Body of pancreas (tissue), 4 donors: ENCODE results near the gene ZNF575. TPM values are rescaled to one million over a fixed set of nuclear protein-coding genes. Genes with fewer than 3 reads are reported as not detected.

Experiments used
- ATAC-seq: fragments of 150-250 bp; one replicate; pipeline ENCODE4 v1.9.1; 2016
- DNase-seq, 4 donors: peaks; one replicate each; pipeline ENCODE4 v3.0.0-alpha.2; 2019
- H3K27ac ChIP-seq, 4 donors: fragments of 200-600 bp; sonication (generic); 1 replicate in 3 of 4; 2 replicates in 1 of 4; pipeline versions ENCODE4 v1.5.1 to v1.6.1; 2016 to 2019; ENCODE audit warnings: mild to moderate bottlenecking in 1 of 4, mixed read lengths in 1 of 4, moderate library complexity in 1 of 4
- H3K27me3 ChIP-seq, 2 donors: fragments of 200-600 bp; sonication (generic); one replicate each; pipeline ENCODE4 v1.6.0; 2016; ENCODE audit warnings: mild to moderate bottlenecking in 1 of 2
- H3K36me3 ChIP-seq, 2 donors: fragments of 200-600 bp; sonication (generic); replicated peaks in 1 of 2; 2 replicates each; pipeline ENCODE4 v1.5.1; 2016; ENCODE audit warnings: low read depth in 2 of 2; ENCODE audit not compliant: insufficient read depth in 1 of 2
- H3K4me1 ChIP-seq: fragments of 200-600 bp; sonication (generic); one replicate; pipeline ENCODE4 v1.6.0; 2016
- H3K4me3 ChIP-seq, 2 donors: fragments of 200-600 bp; sonication (generic); 1 replicate in 1 of 2; 2 replicates in 1 of 2; pipeline ENCODE4 v1.5.1; 2016 to 2019
- H3K9me3 ChIP-seq, 3 donors: fragments of 200-600 bp; sonication (generic); 1 replicate in 2 of 3; 2 replicates in 1 of 3; pipeline ENCODE4 v1.5.1; 2016
- CTCF ChIP-seq, 7 experiments: fragments of 450-650 bp in 4 of 7; fragments of 200-600 bp in 3 of 7; sonication (generic) in 3 of 7; IDR thresholded peaks; one replicate each; pipeline ENCODE4 v1.5.1; 2016 to 2019; ENCODE audit warnings: antibody characterized with exemption in 7 of 7
- POLR2A ChIP-seq, 3 donors: fragments of 450-650 bp; IDR thresholded peaks; one replicate each; pipeline ENCODE4 v1.6.1; 2016; ENCODE audit warnings: antibody characterized with exemption in 3 of 3, mild to moderate bottlenecking in 2 of 3
- WGBS, 2 donors: methylation state at CpG; one replicate each; pipeline ENCODE4 v1.1.5; 2017; 5-methylcytosine and 5-hydroxymethylcytosine counted together
- intact Hi-C: fragments of 100-400 bp; cut with DNase I; formaldehyde crosslinking; loops from one replicate; pipeline ENCODE4 v1.15.1; 2023
- total RNA-seq, 2 donors: library from RNA; depleted of rRNA; stranded (reverse); fragments of >200 nt; gene quantifications; one replicate each; pipeline ENCODE4 v1.1.0, GENCODE V29; 2016

The ZNF575 gene
- total RNA-seq, 2 donors from 2014 or later, result 0.52 TPM; not detected in 1

- no peak overlapping the region for H3K4me3 ChIP-seq
- no peaks in the 10 kb centered on the region for H3K4me1 ChIP-seq
- no peak overlapping the region for H3K27ac ChIP-seq
- 88 to 90% methylated on average over 5 to 6 of the region's 6 CpGs for WGBS, 2 donors
- ATAC-seq (no peak), DNase-seq (no peak)
- peaks cover 0 to 3% of the 10 kb centered on the region in 2 donors for H3K36me3 ChIP-seq
- intact Hi-C loops, result no loop called here
- TF ChIP-seq CTCF (IDR thresholded peaks at IDR 0.05) (no peak), POLR2A (IDR thresholded peaks at IDR 0.05) (no peak)
- no peaks in the 10 kb centered on the region for H3K9me3 ChIP-seq
- H3K27me3 ChIP-seq, result no peaks in the 10 kb centered on the region
Measured at GRCh38 chr19:43560687-43561086, 27.7 kb downstream of the ZNF575 start.

- intact Hi-C loops, result no loop called here
- H3K4me1 ChIP-seq, result no peaks in the 10 kb centered on the region
Measured at GRCh38 chr19:43561139-43561970, 28.4 kb downstream of the ZNF575 start.

GRCh38 chr19:43562226-43562697 is 29.3 kb downstream of the ZNF575 start:
- DNase-seq, result no peak
- no peak overlapping the region for H3K4me3 ChIP-seq
- H3K4me1 ChIP-seq, result no peaks in the 10 kb centered on the region
- TF ChIP-seq CTCF (IDR thresholded peaks at IDR 0.05) (no peak), POLR2A (IDR thresholded peaks at IDR 0.05) (no peak)
- no peak for ATAC-seq
- intact Hi-C loops, result no loop called here
- H3K27ac ChIP-seq, result peak overlapping the region in 2 of 4 donors; percentile 39 to 75
- no peaks in the 10 kb centered on the region for H3K9me3 ChIP-seq
- H3K36me3 ChIP-seq, result peaks cover 0 to 3% of the 10 kb centered on the region in 2 donors
- WGBS, 2 donors, result 74 to 88% methylated on average over 5 to 6 of the region's 6 CpGs
- H3K27me3 ChIP-seq, result no peaks in the 10 kb centered on the region

More at GRCh38 chr19:43561139-43561970, 28.4 kb downstream of the ZNF575 start:
- H3K27ac ChIP-seq, result no peak overlapping the region
- TF ChIP-seq CTCF (IDR thresholded peaks at IDR 0.05), result no peak
- TF ChIP-seq POLR2A (IDR thresholded peaks at IDR 0.05), result no peak
- H3K36me3 ChIP-seq, result peaks cover 0 to 3% of the 10 kb centered on the region in 2 donors
- no peak overlapping the region for H3K4me3 ChIP-seq
- no peaks in the 10 kb centered on the region for H3K27me3 ChIP-seq
- no peak for ATAC-seq
- DNase-seq, result no peak
- whole genome bisulfite sequencing, 2 donors, result 90 to 92% methylated on average over 12 of the region's 12 CpGs
- H3K9me3 ChIP-seq, result no peaks in the 10 kb centered on the region

GRCh38 chr19:43562698-43563241 is 29.8 kb downstream of the ZNF575 start:
- Histone ChIP-seq H3K4me3 (no peak overlapping the region), H3K36me3 (peaks cover 0 to 3% of the 10 kb centered on the region in 2 donors), H3K27me3 (no peaks in the 10 kb centered on the region), H3K9me3 (no peaks in the 10 kb centered on the region), H3K27ac (peak overlapping the region in 2 of 4 donors; percentile 39 to 75), H3K4me1 (no peaks in the 10 kb centered on the region)
- ATAC-seq (peak; percentile 15), DNase-seq (peak; percentile 35 to 84 (median 65))
- TF ChIP-seq CTCF (IDR thresholded peaks at IDR 0.05), result no peak
- WGBS, 2 donors, result 67 to 86% methylated on average over 11 to 14 of the region's 14 CpGs
- intact Hi-C loops, result no loop called here
